ENCODE data around the gene KRTAP10-9. TPM values are rescaled to one million over a fixed set of nuclear protein-coding genes. Genes with fewer than 3 reads are reported as not detected.

KRTAP10-9 gene
- total RNA-seq (ENCODE audit: low replicate concordance), result not detected in 2 replicates

DNA sequence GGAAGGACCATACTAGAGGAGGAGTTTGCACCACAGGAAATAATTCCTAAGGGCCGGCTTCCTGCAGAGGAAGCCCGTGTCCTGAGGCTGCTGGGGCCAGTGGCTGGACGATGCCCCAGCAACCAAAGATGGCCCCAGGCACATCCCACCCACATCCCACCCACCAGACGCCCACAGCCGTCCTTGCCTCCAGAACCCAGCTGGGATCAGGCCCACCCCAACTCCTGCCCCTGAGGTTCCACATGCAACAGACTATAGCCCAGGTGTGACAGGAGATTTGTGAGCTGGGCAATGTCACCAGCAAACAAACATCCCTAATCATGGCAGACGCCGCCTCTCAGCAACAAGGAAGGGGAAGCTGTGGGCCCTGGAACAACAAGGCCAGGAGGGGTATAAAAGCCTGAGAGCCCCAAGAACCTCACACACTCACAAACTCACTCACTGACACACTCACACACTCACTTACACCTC lies at the start of gene KRTAP10-9:
Gene KRTAP10-9 (plus strand): TSS at position 421 of the 471 bp plus-strand sequence. CDS start 79 bp downstream, outside the sequence.

GRCh38 chr21:44580231-44580821 lies 46.6 kb upstream of the KRTAP10-9 start, which contains the start of gene KRTAP10-5:
TSS of gene KRTAP10-5 (minus strand) at chr21:44580604. CDS start at chr21:44580578, 26 bp downstream.

DNA sequence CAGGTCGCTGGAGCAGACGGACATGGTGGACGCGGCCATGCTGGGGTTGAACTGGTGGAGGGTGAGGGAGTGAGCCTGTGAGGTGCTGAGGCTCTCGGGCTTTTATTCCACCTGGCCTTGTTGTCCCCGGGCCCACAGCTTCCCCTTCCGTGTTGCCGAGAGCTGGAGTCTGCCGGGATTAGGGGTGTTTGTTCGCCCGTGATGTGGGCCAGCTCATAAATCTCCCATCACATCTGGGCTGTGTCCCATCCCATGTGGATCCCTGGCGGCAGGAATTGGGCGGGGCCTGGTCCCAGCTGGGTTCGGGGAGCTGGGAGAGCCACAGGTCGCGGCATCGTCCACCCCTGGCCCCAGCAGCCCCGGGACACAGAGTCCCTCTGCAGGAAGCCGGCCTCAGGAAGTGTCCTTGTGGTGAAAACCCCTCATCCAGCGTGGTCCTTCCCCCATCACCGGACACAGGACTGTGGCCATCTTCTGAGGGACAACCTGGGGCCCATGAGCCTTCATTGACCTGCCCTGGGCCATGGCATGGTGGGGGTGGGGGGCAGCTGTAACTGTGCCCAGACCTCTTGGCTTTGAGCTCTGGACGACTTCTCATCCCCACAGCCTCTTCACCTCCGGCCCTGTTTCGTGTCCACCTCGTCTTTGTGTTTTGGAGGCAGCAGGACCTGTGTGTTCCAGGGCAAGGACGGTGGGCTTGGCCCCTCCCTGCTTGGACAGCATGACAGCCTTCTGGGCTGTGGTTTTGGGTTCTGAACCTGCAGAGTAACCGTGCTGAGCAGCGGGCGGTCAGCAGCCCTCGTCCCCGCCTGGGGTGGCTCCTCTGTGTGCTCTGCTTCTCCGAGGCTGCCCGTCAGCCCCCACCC lies 34.2 kb upstream of the KRTAP10-9 start, which contains the start of gene KRTAP10-6:
Gene KRTAP10-6 (minus strand): TSS at position 60 of the 866 bp plus-strand sequence. CDS start 21 bp downstream, at position 39.

GRCh38 chr21:44600118-44600978 lies 26.5 kb upstream of the KRTAP10-9 start, which contains the start of gene KRTAP10-7:
TSS of gene KRTAP10-7 (plus strand) at chr21:44600597. CDS start at chr21:44600622, 25 bp downstream.

DNA sequence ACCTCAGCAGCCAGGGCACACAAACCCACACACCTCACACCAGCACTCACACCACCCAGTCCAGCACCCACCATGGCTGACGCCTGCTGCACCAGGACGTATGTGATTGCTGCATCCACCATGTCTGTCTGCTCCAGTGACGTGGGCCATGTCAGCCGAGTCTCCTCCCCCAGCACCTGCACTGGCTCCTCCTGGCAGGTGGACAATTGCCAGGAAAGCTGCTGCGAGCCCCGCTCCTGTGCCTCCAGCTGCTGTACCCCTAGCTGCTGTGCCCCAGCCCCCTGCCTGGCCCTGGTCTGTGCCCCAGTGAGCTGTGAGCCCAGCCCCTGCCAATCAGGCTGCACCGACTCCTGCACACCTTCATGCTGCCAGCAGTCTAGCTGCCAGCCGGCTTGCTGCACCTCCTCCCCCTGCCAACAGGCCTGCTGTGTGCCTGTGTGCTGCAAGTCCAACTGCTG lies 14.8 kb upstream of the KRTAP10-9 start, which contains the start of gene KRTAP10-8:
Gene KRTAP10-8 (plus strand): TSS at position 51 of the 458 bp plus-strand sequence. CDS start 22 bp downstream, at position 73.

DNA sequence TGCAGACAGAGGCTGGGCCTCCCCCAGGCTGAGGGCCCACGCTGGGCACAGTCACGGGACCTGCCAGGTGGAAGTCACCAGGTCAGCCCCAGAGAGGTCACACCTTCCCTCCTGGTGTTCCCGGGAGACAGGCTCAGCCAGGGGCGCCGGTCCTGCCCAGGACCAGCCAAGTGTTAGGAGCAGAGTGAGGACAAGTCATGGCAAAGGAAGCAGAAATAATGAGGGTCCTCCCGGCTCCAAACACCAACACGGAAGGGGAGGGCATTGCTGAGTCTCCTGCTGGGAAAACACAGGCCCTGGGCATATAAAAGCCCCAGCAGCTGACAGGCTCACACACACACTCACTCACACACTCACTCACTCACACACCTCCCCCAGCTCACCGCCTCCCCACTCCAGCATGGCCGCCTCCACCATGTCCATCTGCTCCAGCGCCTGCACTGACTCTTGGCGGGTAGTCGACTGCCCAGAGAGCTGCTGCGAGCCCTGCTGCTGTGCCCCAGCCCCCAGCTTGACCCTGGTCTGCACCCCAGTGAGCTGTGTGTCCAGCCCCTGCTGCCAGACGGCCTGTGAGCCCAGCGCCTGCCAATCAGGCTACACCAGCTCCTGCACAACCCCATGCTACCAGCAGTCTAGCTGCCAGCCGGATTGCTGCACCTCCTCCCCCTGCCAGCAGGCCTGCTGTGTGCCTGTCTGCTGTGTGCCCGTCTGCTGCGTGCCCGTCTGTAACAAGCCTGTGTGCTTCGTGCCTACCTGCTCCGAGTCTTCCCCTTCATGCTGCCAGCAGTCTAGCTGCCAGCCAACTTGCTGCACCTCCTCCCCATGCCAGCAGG lies 10.3 kb downstream of the KRTAP10-9 start, which contains the start of gene KRTAP10-10:
Gene KRTAP10-10 (plus strand): TSS at position 339 of the 833 bp plus-strand sequence. CDS start 62 bp downstream, at position 401.

DNA sequence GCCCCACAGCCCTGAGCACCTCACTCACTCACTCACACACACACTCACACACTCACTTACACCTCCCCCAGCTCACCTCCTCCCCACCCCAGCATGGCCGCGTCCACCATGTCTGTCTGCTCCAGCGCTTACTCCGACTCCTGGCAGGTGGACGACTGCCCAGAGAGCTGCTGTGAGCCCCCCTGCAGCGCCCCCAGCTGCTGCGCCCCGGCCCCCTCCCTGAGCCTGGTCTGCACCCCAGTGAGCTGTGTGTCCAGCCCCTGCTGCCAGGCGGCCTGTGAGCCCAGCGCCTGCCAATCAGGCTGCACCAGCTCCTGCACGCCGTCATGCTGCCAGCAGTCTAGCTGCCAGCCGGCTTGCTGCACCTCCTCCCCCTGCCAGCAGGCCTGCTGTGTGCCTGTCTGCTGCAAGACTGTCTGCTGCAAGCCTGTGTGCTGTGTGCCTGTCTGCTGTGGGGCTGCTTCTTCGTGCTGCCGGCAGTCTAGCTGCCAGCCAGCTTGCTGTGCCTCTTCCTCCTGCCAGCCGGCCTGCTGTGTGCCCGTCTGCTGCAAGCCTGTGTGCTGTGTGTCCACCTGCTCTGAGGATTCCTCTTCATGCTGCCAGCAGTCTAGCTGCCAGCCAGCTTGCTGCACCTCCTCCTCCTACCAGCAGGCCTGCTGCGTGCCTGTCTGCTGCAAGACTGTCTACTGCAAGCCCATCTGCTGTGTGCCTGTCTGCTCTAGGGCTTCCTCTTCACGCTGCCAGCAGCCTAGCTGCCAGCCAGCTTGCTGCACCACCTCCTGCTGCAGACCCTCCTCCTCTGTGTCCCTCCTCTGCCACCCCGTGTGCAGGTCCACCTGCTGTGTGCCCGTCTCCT lies 19.7 kb downstream of the KRTAP10-9 start, which contains the start of gene KRTAP10-11:
Gene KRTAP10-11 (plus strand): TSS at position 49 of the 856 bp plus-strand sequence. CDS start 45 bp downstream, at position 94.

DNA sequence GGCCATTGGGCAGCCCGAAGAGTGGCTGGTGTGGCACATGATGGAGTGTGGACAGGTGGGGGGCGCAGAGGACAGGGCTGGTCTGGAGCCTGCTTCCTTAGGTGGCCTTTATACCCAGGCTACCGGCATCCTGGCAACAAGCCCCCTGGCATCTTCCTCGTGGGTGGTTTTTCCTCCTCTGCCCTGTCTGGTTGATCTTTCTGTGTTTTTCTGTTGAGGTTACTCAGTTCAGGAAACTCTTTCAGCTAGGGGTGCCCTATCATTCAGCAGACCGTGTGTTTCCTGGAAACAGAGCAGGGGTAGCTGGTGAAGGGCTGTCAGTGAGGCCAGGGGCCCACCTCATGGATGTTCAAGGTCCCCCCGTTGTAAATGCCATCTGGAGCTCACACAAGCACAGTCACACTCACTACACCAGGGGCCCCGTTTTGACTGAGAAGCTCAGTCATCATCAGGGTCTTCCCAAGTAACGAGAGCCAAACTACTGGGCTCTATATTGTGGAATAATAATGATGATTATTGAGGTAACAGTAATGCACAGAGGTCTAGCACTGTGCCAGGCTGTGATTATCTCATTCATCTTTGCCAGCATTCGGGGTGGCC lies 27.8 kb downstream of the KRTAP10-9 start, which contains the start of gene KRTAP12-4:
Gene KRTAP12-4 (minus strand): TSS at position 84 of the 600 bp plus-strand sequence. CDS start 45 bp downstream, at position 39.

GRCh38 chr21:44657635-44658540 lies 31.0 kb downstream of the KRTAP10-9 start, which contains the start of gene KRTAP12-3:
TSS of gene KRTAP12-3 (plus strand) at chr21:44657932. CDS start at chr21:44657980, 48 bp downstream.

GRCh38 chr21:44666401-44667320 lies 39.8 kb downstream of the KRTAP10-9 start, which contains the start of gene KRTAP12-2:
TSS of gene KRTAP12-2 (minus strand) at chr21:44666927. CDS start at chr21:44666886, 41 bp downstream.

Other genes with a start within 250 kb of the KRTAP10-9 start
- gene LRRC3, start 171.6 kb upstream of the KRTAP10-9 start, total RNA-seq (ENCODE audit: low replicate concordance), result 0.12 and 0.38 TPM in 2 replicates
- not detected in 2 replicates for gene KRTAP10-1, start 86.9 kb upstream of the KRTAP10-9 start, total RNA-seq (ENCODE audit: low replicate concordance)
- not detected in 2 replicates for gene KRTAP10-2, start 75.6 kb upstream of the KRTAP10-9 start, total RNA-seq (ENCODE audit: low replicate concordance)
- gene KRTAP10-3, start 68.3 kb upstream of the KRTAP10-9 start, total RNA-seq (ENCODE audit: low replicate concordance), result not detected in 2 replicates
- not detected in 2 replicates for gene KRTAP10-4, start 53.4 kb upstream of the KRTAP10-9 start, total RNA-seq (ENCODE audit: low replicate concordance)
- gene KRTAP10-5, start 46.5 kb upstream of the KRTAP10-9 start, total RNA-seq (ENCODE audit: low replicate concordance), result not detected in 2 replicates
- gene KRTAP10-6, start 34.6 kb upstream of the KRTAP10-9 start, total RNA-seq (ENCODE audit: low replicate concordance), result not detected in 2 replicates
- gene KRTAP10-7, start 26.5 kb upstream of the KRTAP10-9 start, total RNA-seq (ENCODE audit: low replicate concordance), result not detected in 2 replicates
- not detected in 2 replicates for gene KRTAP10-8, start 15.0 kb upstream of the KRTAP10-9 start, total RNA-seq (ENCODE audit: low replicate concordance)
- gene KRTAP10-10, start 10.3 kb downstream of the KRTAP10-9 start, total RNA-seq (ENCODE audit: low replicate concordance), result not detected in 2 replicates
- gene KRTAP10-11, start 19.3 kb downstream of the KRTAP10-9 start, total RNA-seq (ENCODE audit: low replicate concordance), result not detected in 2 replicates
- gene KRTAP12-4, start 27.6 kb downstream of the KRTAP10-9 start, total RNA-seq (ENCODE audit: low replicate concordance), result not detected in 2 replicates
- not detected in 2 replicates for gene KRTAP12-3, start 30.8 kb downstream of the KRTAP10-9 start, total RNA-seq (ENCODE audit: low replicate concordance)
- not detected in 2 replicates for gene KRTAP12-2, start 39.8 kb downstream of the KRTAP10-9 start, total RNA-seq (ENCODE audit: low replicate concordance)
- not detected in 2 replicates for gene KRTAP12-1, start 55.1 kb downstream of the KRTAP10-9 start, total RNA-seq (ENCODE audit: low replicate concordance)
- not detected in 2 replicates for gene KRTAP10-12, start 70.1 kb downstream of the KRTAP10-9 start, total RNA-seq (ENCODE audit: low replicate concordance)
- not detected in 2 replicates for gene TSPEAR, start 84.5 kb downstream of the KRTAP10-9 start, total RNA-seq (ENCODE audit: low replicate concordance)
- gene UBE2G2, start 174.7 kb downstream of the KRTAP10-9 start, total RNA-seq (ENCODE audit: low replicate concordance), result 61.3 and 64.7 TPM in 2 replicates
- 78.1 and 123 TPM in 2 replicates for gene SUMO3, start 191.0 kb downstream of the KRTAP10-9 start, total RNA-seq (ENCODE audit: low replicate concordance)
- gene PTTG1IP, start 246.6 kb downstream of the KRTAP10-9 start, total RNA-seq (ENCODE audit: low replicate concordance), result 231 and 244 TPM in 2 replicates